K562 (cell line): ENCODE data around the gene TUBA1B. TPM values are rescaled to one million over a fixed set of nuclear protein-coding genes. Genes with fewer than 3 reads are reported as not detected.

Experiments
- ATAC-seq: fragments of 200-7000 bp; cut with Tn5 transposase; 3 replicates; pipeline ENCODE4 v1.9.1; 2020; ENCODE audit warnings: moderate library complexity
- BruUV-seq: library from RNA; stranded (reverse); fragments of 400-500 nt; replicated peaks from 2 replicates; lab custom pipeline; 2021; lab: Mats Ljungman, UMichigan
- CTCF ChIA-PET: fragments of 300-600 bp; formaldehyde crosslinking; extraction: SDS; loops from one replicate; lab custom pipeline; 2021; ENCODE audit warnings: low intra/inter-chr PET ratio; lab: Yijun Ruan, JAX
- POLR2A ChIA-PET: fragments of 300-600, 350-650 bp; sonication (Branson Sonifier 250); formaldehyde crosslinking; extraction: SDS; loops from one replicate; lab custom pipeline; 2021; ENCODE audit warnings: antibody characterized with exemption, inconsistent platforms; lab: Yijun Ruan, JAX
- DNase-seq, 4 experiments: peaks; one replicate each; pipeline versions ENCODE4 v3.0.0 to v3.0.0-alpha.2; 2011 to 2018; ENCODE audit warnings: low spot score in 3 of 4, mixed read lengths in 3 of 4; ENCODE audit errors: extremely low read depth in 1 of 4
- FAIRE-seq: peaks from 2 replicates; lab custom pipeline; 2011; peaks lifted over from hg19 to GRCh38; lab: Jason Lieb, UNC
- H2AFZ ChIP-seq: 2 replicates; pipeline ENCODE4 v1.6.0; 2011; ENCODE audit warnings: low read depth, low read length, control low read depth, inconsistent platforms
- H3K27ac ChIP-seq: fragments of 200-600 bp; 3 replicates; pipeline ENCODE4 v1.8.0; 2011; ENCODE audit warnings: low read depth, mild to moderate bottlenecking, control low read depth, inconsistent platforms, low read length, moderate library complexity, mixed read lengths; ENCODE audit errors: extremely low read depth
- H3K27me3 ChIP-seq, 2 experiments: fragments of 300-600 bp in 1 of 2; 2 replicates in 1 of 2; 3 replicates in 1 of 2; pipeline versions ENCODE4 v1.6.0 to v1.8.0; 2011; ENCODE audit warnings: inconsistent platforms in 2 of 2, low read length in 2 of 2, mild to moderate bottlenecking in 1 of 2, mixed read lengths in 1 of 2, moderate library complexity in 1 of 2; ENCODE audit not compliant: control insufficient read depth in 2 of 2, insufficient read depth in 2 of 2
- H3K36me3 ChIP-seq: fragments of 300-600 bp; 3 replicates; pipeline ENCODE4 v1.8.0; 2011; ENCODE audit warnings: mild to moderate bottlenecking, low read length, inconsistent platforms; ENCODE audit not compliant: control insufficient read depth, insufficient read depth
- H3K4me1 ChIP-seq, 2 experiments: fragments of 200-600 bp in 1 of 2; replicated peaks in 1 of 2; 2 replicates in 1 of 2; 3 replicates in 1 of 2; pipeline versions ENCODE4 v1.5.1 to v1.8.0; 2011; ENCODE audit warnings: inconsistent platforms in 2 of 2, low read length in 2 of 2, mild to moderate bottlenecking in 1 of 2, mixed read lengths in 1 of 2, moderate library complexity in 1 of 2; ENCODE audit not compliant: control insufficient read depth in 2 of 2, insufficient read depth in 2 of 2
- H3K4me2 ChIP-seq: 2 replicates; pipeline ENCODE4 v1.6.1; 2011; ENCODE audit warnings: low read length, control low read depth, inconsistent platforms, mixed read lengths; ENCODE audit not compliant: insufficient read depth
- H3K4me3 ChIP-seq: fragments of 200-600 bp; sonication (generic), shearing (Covaris generic); 2 replicates; pipeline ENCODE4 v1.5.1; 2016; ENCODE audit warnings: control low read depth, inconsistent platforms
- H3K79me2 ChIP-seq: fragments of 200-600 bp; 3 replicates; pipeline ENCODE4 v1.8.0; 2011; ENCODE audit warnings: low read length, inconsistent platforms; ENCODE audit not compliant: control insufficient read depth, insufficient read depth
- H3K9ac ChIP-seq, 2 experiments: 2 replicates each; pipeline versions ENCODE4 v1.6.0 to v1.6.1; 2011; ENCODE audit warnings: low read depth in 2 of 2, low read length in 2 of 2, control low read depth in 1 of 2, inconsistent platforms in 1 of 2, mild to moderate bottlenecking in 1 of 2, mixed read lengths in 1 of 2; ENCODE audit not compliant: insufficient read depth in 1 of 2
- H3K9me1 ChIP-seq: one replicate; pipeline ENCODE4 v1.6.0; 2011; ENCODE audit warnings: inconsistent platforms, mild to moderate bottlenecking, low read length, moderate library complexity; ENCODE audit not compliant: control insufficient read depth, insufficient read depth
- H3K9me3 ChIP-seq: replicated peaks from 2 replicates; pipeline ENCODE4 v1.5.1; 2011; ENCODE audit warnings: low read depth, low read length, inconsistent platforms; ENCODE audit not compliant: control insufficient read depth, insufficient read depth
- H4K20me1 ChIP-seq: replicated peaks from 2 replicates; pipeline ENCODE4 v1.6.1; 2011; ENCODE audit warnings: low read length, inconsistent platforms, mixed read lengths; ENCODE audit not compliant: control insufficient read depth, insufficient read depth
- ARNT ChIP-seq, 2 experiments: fragments of 450-650 bp; IDR thresholded peaks; 2 replicates each; pipeline ENCODE4 v1.6.1; 2016; ENCODE audit warnings: mild to moderate bottlenecking in 1 of 2
- BRF1 ChIP-seq: IDR thresholded peaks from 3 replicates; pipeline ENCODE4 v1.6.1; 2011; ENCODE audit warnings: borderline replicate concordance, mild to moderate bottlenecking; ENCODE audit not compliant: insufficient read length; ENCODE audit errors: extremely low read depth
- CBFA2T2 ChIP-seq: fragments of 450-650 bp; conservative IDR thresholded peaks from 2 replicates; pipeline ENCODE4 v1.6.1; 2017; ENCODE audit warnings: mild to moderate bottlenecking
- CBFA2T3 ChIP-seq: fragments of 450-650 bp; IDR thresholded peaks from 2 replicates; pipeline ENCODE4 v1.6.1; 2017
- CEBPB ChIP-seq: fragments of 450-650 bp; IDR thresholded peaks from 2 replicates; pipeline ENCODE4 v1.6.1; 2016; ENCODE audit warnings: missing genetic modification characterization, missing compliant biosample characterization
- E2F4 ChIP-seq: sonication (generic); formaldehyde crosslinking; IDR thresholded peaks from 2 replicates; pipeline ENCODE4 v1.8.0; 2022; ENCODE audit warnings: mild to moderate bottlenecking, low read depth, missing genetic modification reagents
- KDM5B ChIP-seq: fragments of 200-600 bp; sonication (generic); IDR thresholded peaks from 2 replicates; pipeline ENCODE4 v1.6.1; 2012; ENCODE audit warnings: low read depth, mild to moderate bottlenecking, moderate library complexity, low read length, control low read depth, inconsistent platforms; ENCODE audit not compliant: insufficient replicate concordance
- L3MBTL2 ChIP-seq: fragments of 450-650 bp; IDR thresholded peaks from 2 replicates; pipeline ENCODE4 v1.6.1; 2016; ENCODE audit warnings: mild to moderate bottlenecking, moderate library complexity
- NR1H2 ChIP-seq: sonication (generic); formaldehyde crosslinking; IDR thresholded peaks from 2 replicates; pipeline ENCODE4 v1.4.0; 2020; ENCODE audit warnings: mild to moderate bottlenecking, missing genetic modification reagents
- PYGO2 ChIP-seq: fragments of 450-650 bp; IDR thresholded peaks from 2 replicates; pipeline ENCODE4 v1.6.1; 2016; ENCODE audit warnings: mild to moderate bottlenecking, missing genetic modification characterization, moderate library complexity, missing compliant biosample characterization
- RCOR1 ChIP-seq, 2 experiments: IDR thresholded peaks; 2 replicates each; pipeline ENCODE4 v1.6.1; 2012; ENCODE audit warnings: low read depth in 2 of 2, low read length in 2 of 2, borderline replicate concordance in 1 of 2, improper control_type of control experiment in 1 of 2
- TAL1 ChIP-seq: fragments of 450-650 bp; IDR thresholded peaks from 2 replicates; pipeline ENCODE4 v1.6.1; 2016; ENCODE audit warnings: mild to moderate bottlenecking
- TCF3 ChIP-seq: sonication (generic); formaldehyde crosslinking; IDR thresholded peaks from 2 replicates; pipeline ENCODE4 v1.4.0; 2020; ENCODE audit warnings: mild to moderate bottlenecking, missing genetic modification reagents
- USF1 ChIP-seq: sonication (generic); formaldehyde crosslinking; IDR thresholded peaks from 2 replicates; pipeline ENCODE4 v1.9.0; 2022; ENCODE audit warnings: mild to moderate bottlenecking, missing genetic modification reagents
- ZNF274 ChIP-seq: IDR thresholded peaks from 2 replicates; pipeline ENCODE4 v1.6.1; 2011; ENCODE audit warnings: low read depth, mild to moderate bottlenecking, low read length, moderate library complexity, borderline replicate concordance
- ZNF311 ChIP-seq: fragments of 250-450 bp; sonication (Bioruptor Pico); IDR thresholded peaks from 2 replicates; pipeline ENCODE4 v1.4.0; 2020; ENCODE audit warnings: mild to moderate bottlenecking, moderate library complexity
- ZNF436 ChIP-seq: fragments of 250-450, 450-650 bp; sonication (Bioruptor Pico); formaldehyde crosslinking; IDR thresholded peaks from 2 replicates; pipeline ENCODE4 v1.7.0; 2020; ENCODE audit warnings: mild to moderate bottlenecking
- ZNF740 ChIP-seq, 3 experiments: fragments of 200-800 bp in 1 of 3; sonication (Bioruptor generic) in 1 of 3; sonication (generic) in 1 of 3; formaldehyde crosslinking in 1 of 3; IDR thresholded peaks; 2 replicates each; pipeline versions ENCODE4 v1.6.1 to v1.8.0; 2016 to 2022; ENCODE audit warnings: mild to moderate bottlenecking in 2 of 3, missing compliant biosample characterization in 2 of 3, missing genetic modification characterization in 2 of 3, missing genetic modification reagents in 1 of 3
- ZNF75A ChIP-seq: fragments of 450-650 bp; formaldehyde crosslinking; IDR thresholded peaks from 2 replicates; pipeline ENCODE4 v1.4.0; 2020; ENCODE audit warnings: mild to moderate bottlenecking
- WGBS: fragments of 100-300 bp; shearing (Covaris generic); methylation state at CpG from one replicate; pipeline ENCODE4 v1.1.6; 2016; ENCODE audit warnings: low coverage, mixed read lengths; ENCODE audit not compliant: insufficient coverage; ENCODE audit errors: missing lambda C conversion rate; 5-methylcytosine and 5-hydroxymethylcytosine counted together
- in situ Hi-C: fragments of 300-500 bp; cut with MboI; formaldehyde crosslinking; loops from 4 replicates; pipeline ENCODE4 v1.15.0; 2018; ENCODE audit warnings: inconsistent platforms, mixed read lengths
- intact Hi-C: fragments of 100-400 bp; cut with micrococcal nuclease; formaldehyde crosslinking; loops from 2 replicates; pipeline ENCODE4 v1.14.2; 2022
- polyA plus RNA-seq, 8 experiments: library from polyadenylated mRNA; depleted of rRNA in 4 of 8; stranded (reverse) in 5 of 8; unstranded in 3 of 8; fragments of >200 nt; fragmentation: Nextera tagmentation in 2 of 8; fragmentation: Illumina TruSeq in 1 of 8; extraction: Ambion mirVana in 2 of 8; extraction: Trizol in 1 of 8; gene quantifications; 2 replicates each; pipeline versions ENCODE4 v1.2.1 to v1.2.3, GENCODE V29; 2011 to 2014; ENCODE audit warnings: inconsistent platforms in 1 of 8, missing spikeins in 1 of 8
- total RNA-seq, 7 experiments: library from RNA; depleted of rRNA in 6 of 7; stranded (reverse); fragments of >200 nt in 6 of 7; fragmentation: Illumina TruSeq in 2 of 7; extraction: Trizol in 2 of 7; gene quantifications; 2 replicates each; pipeline versions ENCODE4 v1.2.1 to v1.2.3, GENCODE V29; 2011 to 2021; ENCODE audit warnings: low replicate concordance in 1 of 7

Gene TUBA1B
- total and polyA plus RNA-seq, 9 of the 15 experiments (the other 6 are each of a cell fraction or from before 2014, with no cell fraction given), result 2,189 to 4,624 (median 2,628) TPM

DNA sequence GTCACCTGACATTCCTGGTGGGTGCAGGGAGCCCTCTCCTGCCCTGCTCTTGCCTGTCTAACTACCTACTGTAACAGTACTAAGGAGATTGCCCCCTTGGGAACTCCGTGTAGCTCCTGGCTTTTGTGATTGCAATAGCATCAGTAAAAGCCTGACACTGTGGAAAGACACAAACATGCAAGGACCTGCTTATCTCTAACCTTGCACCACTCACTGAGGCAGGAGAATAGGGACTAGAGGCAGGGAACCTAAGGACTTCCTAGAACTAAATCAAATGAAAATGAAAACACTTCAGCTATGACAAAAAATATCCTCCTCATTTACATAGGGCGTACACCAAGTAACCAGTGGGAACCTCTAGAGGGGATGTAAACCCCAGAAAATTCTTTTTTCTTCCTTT is 29.2 kb upstream of the TUBA1B start:
- DNase-seq (peak in 2 of 4 experiments; percentile 15 to 65), ATAC-seq (peak; percentile 72), FAIRE-seq (peak; percentile 72)
- no peaks in the 10 kb centered on the region for H3K9me1 ChIP-seq
- 20% methylated on average over 2 of the region's 2 CpGs for WGBS
- in situ Hi-C loops, result no loop called here
- peak overlapping the region in 1 of 2 experiments; percentile 79; a peak in 1 of 4 replicates for H3K9ac ChIP-seq
- H3K27me3 ChIP-seq, result no peaks in the 10 kb centered on the region
- H3K4me2 ChIP-seq, result peak overlapping the region; percentile 1; the same call in 1 of the 2 replicates
- no peaks in the 10 kb centered on the region for H3K9me3 ChIP-seq
- intact Hi-C loops, result loop anchor here (2.0 kb wide), 1 partner anchor 28 kb away; the partner anchor contains the start of gene TUBA1A
- H3K4me3 ChIP-seq, result no peak overlapping the region
- peak overlapping the region; percentile 3; the same call in 1 of the 2 replicates for H2AFZ ChIP-seq
- no TSS peak for BruUV-seq
- H3K27ac ChIP-seq, result no peak overlapping the region
- CTCF ChIA-PET, result no interaction called here
- POLR2A ChIA-PET, result interaction anchor here (1.6 to 2.7 kb wide), 2 partner anchors 16 to 29 kb away, joined by 5 to 17 read pairs; partner anchors contain the start of gene TUBA1B
- peaks cover 5 to 6% of the 10 kb centered on the region in 2 experiments; a peak in 3 of 5 replicates for H3K4me1 ChIP-seq
- H3K79me2 ChIP-seq, result no peaks in the 10 kb centered on the region
- H3K36me3 ChIP-seq, result no peaks in the 10 kb centered on the region
- H4K20me1 ChIP-seq, result no peaks in the 10 kb centered on the region
- TF ChIP-seq PYGO2 (no peak), CBFA2T2 (peak; percentile 14; the same call in 1 of the 2 replicates), KDM5B (no peak), BRF1 (no peak), TAL1 (peak; percentile 39; the same call in 1 of the 2 replicates), E2F4 (CRISPR knock-in tag) (no peak), ZNF740 (CRISPR knock-in tag; IDR thresholded peaks at IDR 0.05) (no peak), ZNF740 (tag; IDR thresholded peaks at IDR 0.05) (no peak), ZNF274 (no peak), CEBPB (tag) (peak; percentile 52), TCF3 (CRISPR knock-in tag) (0 out of 2 replicates have a peak, but pooled peaks have one; percentile 49), RCOR1 (IDR thresholded peaks at IDR 0.05; ENCODE audit: borderline replicate concordance in 1 of 2, low read depth in 2 of 2, low read length in 2 of 2) (peak in 1 of 2 experiments; percentile 33; a peak in 1 of 4 replicates), ZNF436 (CRISPR knock-in tag) (no peak), CBFA2T3 (peak; percentile 50), ZNF75A (CRISPR knock-in tag) (no peak), USF1 (CRISPR knock-in tag) (0 out of 2 replicates have a peak, but pooled peaks have one; percentile 31), ZNF311 (CRISPR knock-in tag) (no peak), L3MBTL2 (no peak), NR1H2 (CRISPR knock-in tag) (no peak), ARNT (IDR thresholded peaks at IDR 0.05) (peak in 1 of 2 experiments; percentile 21; a peak in 1 of 4 replicates)
